PC-3 (cell line): ENCODE measurements around the gene GRIP2. TPM values are rescaled to one million over a fixed set of nuclear protein-coding genes. Genes with fewer than 3 reads are reported as not detected.

Source experiments
- ATAC-seq: fragments of 200-7000 bp; cut with Tn5 transposase; 2 replicates; pipeline ENCODE4 v1.9.1; 2020; ENCODE audit warnings: mild to moderate bottlenecking, moderate library complexity
- BruUV-seq: library from RNA; stranded (reverse); fragments of 400-500 nt; replicated peaks from 2 replicates; lab custom pipeline; 2021; lab: Mats Ljungman, UMichigan
- CTCF ChIA-PET: fragments of 300-600 bp; sonication (Branson Sonifier 250); formaldehyde crosslinking; loops from one replicate; lab custom pipeline; 2022; ENCODE audit warnings: antibody characterized with exemption; lab: Charles Lee
- POLR2A ChIA-PET: fragments of 300-600 bp; sonication (Branson Sonifier 250); formaldehyde crosslinking; loops from one replicate; lab custom pipeline; 2022; ENCODE audit warnings: antibody characterized with exemption; ENCODE audit not compliant: unreplicated experiment; lab: Charles Lee
- DNase-seq: peaks from one replicate; pipeline ENCODE4 v3.0.0-alpha.2; 2015
- H2AFZ ChIP-seq: fragments of 300-600 bp; sonication (generic); 2 replicates; pipeline ENCODE4 v1.6.0; 2016; ENCODE audit warnings: antibody characterized with exemption, low read length
- H3F3A ChIP-seq: fragments of 300-600 bp; sonication (generic); one replicate; pipeline ENCODE4 v1.6.0; 2017; ENCODE audit warnings: antibody characterized with exemption, low read length, control low read depth, mild to moderate bottlenecking; ENCODE audit not compliant: unreplicated experiment
- H3K27ac ChIP-seq: fragments of 300-600 bp; sonication (generic); 2 replicates; pipeline ENCODE4 v1.5.1; 2016; ENCODE audit warnings: mild to moderate bottlenecking, low read length
- H3K27me3 ChIP-seq: fragments of 300-600 bp; sonication (generic); 2 replicates; pipeline ENCODE4 v1.6.1; 2016; ENCODE audit warnings: low read length, mixed read lengths
- H3K36me3 ChIP-seq: fragments of 300-600 bp; sonication (generic); 2 replicates; pipeline ENCODE4 v1.6.1; 2016; ENCODE audit warnings: low read depth, mixed run types, low read length, mixed read lengths
- H3K4me1 ChIP-seq: fragments of 300-600 bp; sonication (generic); 2 replicates; pipeline ENCODE4 v1.5.1; 2016; ENCODE audit warnings: low read length; ENCODE audit not compliant: insufficient read depth
- H3K4me2 ChIP-seq: fragments of 300-600 bp; sonication (generic); 2 replicates; pipeline ENCODE4 v1.6.0; 2016; ENCODE audit warnings: low read length
- H3K4me3 ChIP-seq: fragments of 300-600 bp; sonication (generic); 2 replicates; pipeline ENCODE4 v1.5.1; 2016; ENCODE audit warnings: mild to moderate bottlenecking, low read length, mixed read lengths
- H3K79me2 ChIP-seq: fragments of 300-600 bp; sonication (generic); 2 replicates; pipeline ENCODE4 v1.6.1; 2017; ENCODE audit warnings: low read length, mixed read lengths
- H3K9ac ChIP-seq: fragments of 300-600 bp; sonication (generic); 2 replicates; pipeline ENCODE4 v1.6.0; 2016; ENCODE audit warnings: mild to moderate bottlenecking, low read length
- H3K9me2 ChIP-seq: fragments of 300-600 bp; sonication (generic); replicated peaks from 2 replicates; pipeline ENCODE4 v1.6.1; 2016; ENCODE audit warnings: mixed run types, low read length, mixed read lengths
- H3K9me3 ChIP-seq: fragments of 300-600 bp; sonication (generic); 2 replicates; pipeline ENCODE4 v1.6.1; 2016; ENCODE audit warnings: low read length, mixed read lengths
- H4K20me1 ChIP-seq: fragments of 300-600 bp; sonication (generic); 2 replicates; pipeline ENCODE4 v1.6.1; 2016; ENCODE audit warnings: low read length, mixed read lengths
- EZH2 ChIP-seq: fragments of 300-600 bp; sonication (generic); IDR thresholded peaks from one replicate; pipeline ENCODE4 v1.6.1; 2017; ENCODE audit warnings: antibody characterized with exemption, mild to moderate bottlenecking, low read length; ENCODE audit not compliant: unreplicated experiment
- EZH2phosphoT487 ChIP-seq: fragments of 300-600 bp; sonication (generic); IDR thresholded peaks from 2 replicates; pipeline ENCODE4 v1.6.1; 2018; ENCODE audit warnings: mild to moderate bottlenecking, antibody characterized with exemption, low read length, borderline replicate concordance
- intact Hi-C: fragments of 100-400 bp; cut with micrococcal nuclease; formaldehyde crosslinking; loops from 2 replicates; pipeline ENCODE4 v1.9.0; 2023
- total RNA-seq: library from RNA; depleted of rRNA; stranded (reverse); fragments of >200 nt; gene quantifications from 2 replicates; pipeline ENCODE4 v1.2.3, GENCODE V29; 2014
- TF ChIP-seq, protein P1 (sequence below): fragments of 300-600 bp; sonication (generic); conservative IDR thresholded peaks from 2 replicates; pipeline ENCODE4 v1.5.1; 2017; ENCODE audit warnings: antibody characterized with exemption, low read depth, mild to moderate bottlenecking, low read length

The GRIP2 gene
- total RNA-seq, 1 experiment from 2014 or later: 0.36 TPM

GRCh38 chr3:14570864-14571263, 30.7 kb upstream of the GRIP2 start:
- Histone ChIP-seq H3K4me1 (no peaks in the 10 kb centered on the region), H3K4me2 (no peak overlapping the region), H4K20me1 (no peaks in the 10 kb centered on the region), H3K27ac (no peak overlapping the region), H3K36me3 (no peaks in the 10 kb centered on the region), H3K9me2 (no peaks in the 10 kb centered on the region), H3K27me3 (no peaks in the 10 kb centered on the region), H3K9me3 (no peaks in the 10 kb centered on the region), H2AFZ (no peak overlapping the region), H3K9ac (no peak overlapping the region), H3F3A (no peaks in the 10 kb centered on the region), H3K79me2 (no peaks in the 10 kb centered on the region), H3K4me3 (no peak overlapping the region)
- ATAC-seq (no peak), DNase-seq (no peak)
- POLR2A ChIA-PET: no interaction called here
- BruUV-seq: no TSS peak
- intact Hi-C loops: no loop called here
- CTCF ChIA-PET: no interaction called here
- TF ChIP-seq EZH2 (no peak), EZH2phosphoT487 (no peak)
- TF ChIP-seq, protein P1, sequence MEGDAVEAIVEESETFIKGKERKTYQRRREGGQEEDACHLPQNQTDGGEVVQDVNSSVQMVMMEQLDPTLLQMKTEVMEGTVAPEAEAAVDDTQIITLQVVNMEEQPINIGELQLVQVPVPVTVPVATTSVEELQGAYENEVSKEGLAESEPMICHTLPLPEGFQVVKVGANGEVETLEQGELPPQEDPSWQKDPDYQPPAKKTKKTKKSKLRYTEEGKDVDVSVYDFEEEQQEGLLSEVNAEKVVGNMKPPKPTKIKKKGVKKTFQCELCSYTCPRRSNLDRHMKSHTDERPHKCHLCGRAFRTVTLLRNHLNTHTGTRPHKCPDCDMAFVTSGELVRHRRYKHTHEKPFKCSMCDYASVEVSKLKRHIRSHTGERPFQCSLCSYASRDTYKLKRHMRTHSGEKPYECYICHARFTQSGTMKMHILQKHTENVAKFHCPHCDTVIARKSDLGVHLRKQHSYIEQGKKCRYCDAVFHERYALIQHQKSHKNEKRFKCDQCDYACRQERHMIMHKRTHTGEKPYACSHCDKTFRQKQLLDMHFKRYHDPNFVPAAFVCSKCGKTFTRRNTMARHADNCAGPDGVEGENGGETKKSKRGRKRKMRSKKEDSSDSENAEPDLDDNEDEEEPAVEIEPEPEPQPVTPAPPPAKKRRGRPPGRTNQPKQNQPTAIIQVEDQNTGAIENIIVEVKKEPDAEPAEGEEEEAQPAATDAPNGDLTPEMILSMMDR: no peak

DNA sequence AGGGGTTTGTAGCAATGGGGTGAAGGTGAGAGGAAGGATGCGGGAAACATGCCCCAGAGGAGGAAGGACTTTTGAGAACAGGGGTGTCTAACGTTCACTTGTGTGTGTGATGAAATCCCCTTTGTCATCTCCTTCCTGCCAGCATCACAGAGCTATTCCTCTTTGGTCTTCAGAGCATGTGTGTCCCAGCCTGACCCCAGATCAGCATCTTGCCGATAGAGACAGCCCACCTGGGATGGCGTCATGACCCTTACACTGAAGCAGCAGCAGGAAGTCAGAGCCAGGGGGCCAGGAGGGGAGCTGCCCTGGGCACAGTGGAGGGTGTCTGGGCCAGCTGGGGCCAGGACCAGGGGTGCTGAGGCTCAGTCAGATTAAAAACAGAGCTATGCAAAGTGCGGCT, 29.9 kb upstream of the GRIP2 start:
- H3K27me3 ChIP-seq: no peaks in the 10 kb centered on the region
- H3K9me3 ChIP-seq: no peaks in the 10 kb centered on the region
- TF ChIP-seq EZH2: no peak
- TF ChIP-seq, protein P1: no peak
- TF ChIP-seq EZH2phosphoT487: no peak
- intact Hi-C loops: no loop called here
- BruUV-seq: no TSS peak
- H3K9me2 ChIP-seq: no peaks in the 10 kb centered on the region
- no peak overlapping the region for H2AFZ ChIP-seq
- no peaks in the 10 kb centered on the region for H3K79me2 ChIP-seq
- DNase-seq (no peak), ATAC-seq (no peak)
- no peaks in the 10 kb centered on the region for H4K20me1 ChIP-seq
- H3F3A ChIP-seq: no peaks in the 10 kb centered on the region
- ChIA-PET CTCF (no interaction called here), POLR2A (no interaction called here)
- no peak overlapping the region for H3K27ac ChIP-seq
- H3K4me3 ChIP-seq: no peak overlapping the region
- H3K9ac ChIP-seq: no peak overlapping the region
- H3K4me1 ChIP-seq: 0 out of 2 replicates have a peak, but pooled peaks cover under 1% of the 10 kb centered on the region
- H3K4me2 ChIP-seq: no peak overlapping the region
- H3K36me3 ChIP-seq: no peaks in the 10 kb centered on the region

DNA sequence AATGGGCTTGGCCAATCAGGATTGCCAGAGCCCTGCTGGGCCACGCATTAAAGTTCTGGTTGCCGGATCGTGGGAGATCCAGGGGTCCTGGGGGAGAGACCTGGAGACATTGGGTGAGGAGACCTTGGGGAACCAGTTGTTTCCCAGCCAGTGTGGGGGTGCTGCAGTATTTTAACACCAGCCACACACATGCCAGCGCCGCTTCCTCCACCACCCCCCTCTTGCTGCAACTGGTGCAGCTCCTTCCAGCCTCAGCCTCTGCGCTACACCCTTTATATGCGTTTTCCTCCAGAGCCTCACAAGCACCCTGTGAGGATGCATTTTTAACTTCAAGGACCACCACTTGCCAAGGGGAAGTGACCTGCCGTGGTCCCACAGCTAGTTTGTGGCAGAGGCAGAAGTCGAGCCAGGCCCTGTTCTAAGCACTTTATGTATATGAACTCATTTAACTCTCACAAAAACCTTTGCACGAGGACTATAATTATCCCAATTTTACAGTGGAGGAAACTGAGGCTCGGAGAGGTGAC, 29.4 kb upstream of the GRIP2 start:
- ChIA-PET POLR2A (no interaction called here), CTCF (no interaction called here)
- H3K9me2 ChIP-seq: no peaks in the 10 kb centered on the region
- no peaks in the 10 kb centered on the region for H3F3A ChIP-seq
- peaks cover 6% of the 10 kb centered on the region; the same call in 1 of the 2 replicates for H3K4me1 ChIP-seq
- H3K79me2 ChIP-seq: no peaks in the 10 kb centered on the region
- TF ChIP-seq, protein P1: no peak
- TF ChIP-seq EZH2 (no peak), EZH2phosphoT487 (no peak)
- intact Hi-C loops: no loop called here
- no peaks in the 10 kb centered on the region for H3K36me3 ChIP-seq
- no peak overlapping the region for H2AFZ ChIP-seq
- H3K9me3 ChIP-seq: no peaks in the 10 kb centered on the region
- no peaks in the 10 kb centered on the region for H3K27me3 ChIP-seq
- no peak overlapping the region for H3K4me2 ChIP-seq
- ATAC-seq: no peak
- H3K4me3 ChIP-seq: no peak overlapping the region
- BruUV-seq: no TSS peak
- H4K20me1 ChIP-seq: no peaks in the 10 kb centered on the region
- no peak overlapping the region for H3K9ac ChIP-seq
- H3K27ac ChIP-seq: no peak overlapping the region
- no peak for DNase-seq
